ENCODE data around the gene LIMCH1.

DNA sequence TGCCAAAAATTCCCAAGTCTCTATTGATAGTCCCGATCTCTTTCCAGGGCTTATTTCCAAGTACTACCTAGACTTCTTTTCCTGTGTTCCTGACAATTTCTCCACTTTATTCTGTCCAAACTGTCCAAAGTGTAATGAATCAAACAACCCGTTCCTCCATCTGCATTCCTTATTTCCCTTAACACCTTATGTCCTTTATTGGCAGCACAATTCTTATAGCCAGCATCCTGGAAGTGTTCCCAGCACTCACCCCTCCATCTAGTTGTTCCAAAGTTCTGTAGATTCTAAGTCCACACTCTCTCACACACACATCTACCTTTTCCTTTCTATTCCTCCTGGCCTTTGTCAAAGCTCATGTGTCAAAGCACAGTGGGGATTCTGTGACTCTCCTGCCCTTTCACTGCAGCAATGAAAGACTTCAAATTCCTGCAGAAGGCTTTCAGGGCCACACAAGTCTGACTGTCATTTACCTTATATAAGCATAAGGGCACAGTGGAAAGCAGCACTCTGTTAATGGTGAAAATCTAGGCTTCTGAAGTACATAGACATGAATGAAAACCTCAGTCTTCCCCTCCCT lies 22.1 kb downstream of the LIMCH1 start:
- TF ChIP-seq, protein P1, sequence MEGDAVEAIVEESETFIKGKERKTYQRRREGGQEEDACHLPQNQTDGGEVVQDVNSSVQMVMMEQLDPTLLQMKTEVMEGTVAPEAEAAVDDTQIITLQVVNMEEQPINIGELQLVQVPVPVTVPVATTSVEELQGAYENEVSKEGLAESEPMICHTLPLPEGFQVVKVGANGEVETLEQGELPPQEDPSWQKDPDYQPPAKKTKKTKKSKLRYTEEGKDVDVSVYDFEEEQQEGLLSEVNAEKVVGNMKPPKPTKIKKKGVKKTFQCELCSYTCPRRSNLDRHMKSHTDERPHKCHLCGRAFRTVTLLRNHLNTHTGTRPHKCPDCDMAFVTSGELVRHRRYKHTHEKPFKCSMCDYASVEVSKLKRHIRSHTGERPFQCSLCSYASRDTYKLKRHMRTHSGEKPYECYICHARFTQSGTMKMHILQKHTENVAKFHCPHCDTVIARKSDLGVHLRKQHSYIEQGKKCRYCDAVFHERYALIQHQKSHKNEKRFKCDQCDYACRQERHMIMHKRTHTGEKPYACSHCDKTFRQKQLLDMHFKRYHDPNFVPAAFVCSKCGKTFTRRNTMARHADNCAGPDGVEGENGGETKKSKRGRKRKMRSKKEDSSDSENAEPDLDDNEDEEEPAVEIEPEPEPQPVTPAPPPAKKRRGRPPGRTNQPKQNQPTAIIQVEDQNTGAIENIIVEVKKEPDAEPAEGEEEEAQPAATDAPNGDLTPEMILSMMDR (IDR thresholded peaks at IDR 0.05; ENCODE audit: low read depth, low read length): no peak
- no peak for TF ChIP-seq EZH2phosphoT487 (IDR thresholded peaks at IDR 0.05; ENCODE audit: low read depth)
